Naive thymus-derived CD4-positive, alpha-beta T cell (primary cell): Measurements from ENCODE around the gene GPR107. TPM values are rescaled to one million over a fixed set of nuclear protein-coding genes. Genes with fewer than 3 reads are reported as not detected.

Source experiments
- ATAC-seq: fragments of 150-1000 bp; cut with Tn5 transposase; 2 replicates; pipeline ENCODE4 v1.10.0; 2021; ENCODE audit warnings: mild to moderate bottlenecking, moderate library complexity
- CTCF ChIA-PET: fragments of 350-600 bp; sonication (Branson Sonifier 250); formaldehyde crosslinking; loops from one replicate; lab custom pipeline; 2021; ENCODE audit warnings: antibody characterized with exemption; lab: Charles Lee
- POLR2A ChIA-PET: fragments of 350-600 bp; sonication (Branson Sonifier 250); formaldehyde crosslinking; loops from one replicate; lab custom pipeline; 2021; ENCODE audit warnings: antibody characterized with exemption, inconsistent platforms; lab: Charles Lee
- DNase-seq, 9 donors: peaks; one replicate each; pipeline versions ENCODE4 v3.0.0 to v3.0.0-alpha.2; 2020 to 2022; ENCODE audit warnings: mixed read lengths in 1 of 9
- H3K27ac ChIP-seq: one replicate; pipeline ENCODE4 v1.7.0; 2013; ENCODE audit warnings: mild to moderate bottlenecking, low read depth, low read length, moderate library complexity
- H3K27me3 ChIP-seq, 2 donors: one replicate each; pipeline ENCODE4 v1.7.0; 2013; ENCODE audit warnings: low read length in 2 of 2, mild to moderate bottlenecking in 2 of 2, moderate library complexity in 2 of 2; ENCODE audit not compliant: control insufficient read depth in 2 of 2, insufficient read depth in 2 of 2
- H3K36me3 ChIP-seq, 3 experiments: 1 replicate in 2 of 3; 2 replicates in 1 of 3; pipeline ENCODE4 v1.7.0; 2013; ENCODE audit warnings: low read length in 3 of 3, mild to moderate bottlenecking in 3 of 3, moderate library complexity in 1 of 3; ENCODE audit not compliant: insufficient read depth in 3 of 3, control insufficient read depth in 2 of 3
- H3K4me1 ChIP-seq, 2 donors: one replicate each; pipeline ENCODE4 v1.7.0; 2013; ENCODE audit warnings: low read length in 2 of 2, mild to moderate bottlenecking in 2 of 2, moderate library complexity in 1 of 2; ENCODE audit not compliant: control insufficient read depth in 2 of 2, insufficient read depth in 2 of 2
- H3K4me3 ChIP-seq: 2 replicates; pipeline ENCODE4 v1.7.0; 2013; ENCODE audit warnings: mild to moderate bottlenecking, low read length
- H3K9me3 ChIP-seq, 3 experiments: 1 replicate in 2 of 3; 2 replicates in 1 of 3; pipeline ENCODE4 v1.7.0; 2013; ENCODE audit warnings: low read length in 3 of 3; ENCODE audit not compliant: control insufficient read depth in 2 of 3
- H3K27ac Mint-ChIP-seq, 9 donors: one replicate each; pipeline ENCODE4 v1.8.0; 2020 to 2022; ENCODE audit warnings: mixed read lengths in 9 of 9, mild to moderate bottlenecking in 8 of 9, moderate library complexity in 5 of 9, inconsistent platforms in 2 of 9
- H3K27me3 Mint-ChIP-seq, 5 donors: one replicate each; pipeline ENCODE4 v1.8.0; 2021 to 2022; ENCODE audit warnings: mixed read lengths in 5 of 5, mild to moderate bottlenecking in 1 of 5
- H3K36me3 Mint-ChIP-seq, 5 donors: one replicate each; pipeline ENCODE4 v1.8.0; 2020 to 2022; ENCODE audit warnings: mixed read lengths in 5 of 5, mild to moderate bottlenecking in 3 of 5, inconsistent platforms in 1 of 5
- H3K4me1 Mint-ChIP-seq, 7 donors: one replicate each; pipeline ENCODE4 v1.8.0; 2020 to 2022; ENCODE audit warnings: mixed read lengths in 7 of 7, mild to moderate bottlenecking in 3 of 7, inconsistent platforms in 1 of 7
- H3K4me3 Mint-ChIP-seq, 10 donors: one replicate each; pipeline ENCODE4 v1.8.0; 2020 to 2022; ENCODE audit warnings: mild to moderate bottlenecking in 10 of 10, mixed read lengths in 10 of 10, moderate library complexity in 6 of 10, inconsistent platforms in 2 of 10
- H3K9me3 Mint-ChIP-seq, 11 donors: one replicate each; pipeline ENCODE4 v1.8.0; 2020 to 2022; ENCODE audit warnings: mixed read lengths in 11 of 11, mild to moderate bottlenecking in 4 of 11, inconsistent platforms in 1 of 11, moderate library complexity in 1 of 11
- intact Hi-C, 2 donors: fragments of 100-400 bp; cut with micrococcal nuclease; formaldehyde crosslinking; loops; one replicate each; pipeline ENCODE4 v1.15.1; 2023
- polyA plus RNA-seq, 2 donors: library from polyadenylated mRNA; unstranded; fragments of 300-500 nt; fragmentation: Illumina TruSeq; gene quantifications; one replicate each; pipeline ENCODE4 v1.2.3, GENCODE V29; 2021
- total RNA-seq, 6 experiments: library from RNA in 5 of 6; stranded (reverse) in 5 of 6; gene quantifications; 1 replicate in 5 of 6; 2 replicates in 1 of 6; pipeline ENCODE4 v1.2.3 and lab custom pipeline; 2021 to 2026

Gene GPR107
- total and polyA plus RNA-seq, 7 experiments from 2014 or later: 2.8 to 24.0 (median 21.9) TPM

DNA sequence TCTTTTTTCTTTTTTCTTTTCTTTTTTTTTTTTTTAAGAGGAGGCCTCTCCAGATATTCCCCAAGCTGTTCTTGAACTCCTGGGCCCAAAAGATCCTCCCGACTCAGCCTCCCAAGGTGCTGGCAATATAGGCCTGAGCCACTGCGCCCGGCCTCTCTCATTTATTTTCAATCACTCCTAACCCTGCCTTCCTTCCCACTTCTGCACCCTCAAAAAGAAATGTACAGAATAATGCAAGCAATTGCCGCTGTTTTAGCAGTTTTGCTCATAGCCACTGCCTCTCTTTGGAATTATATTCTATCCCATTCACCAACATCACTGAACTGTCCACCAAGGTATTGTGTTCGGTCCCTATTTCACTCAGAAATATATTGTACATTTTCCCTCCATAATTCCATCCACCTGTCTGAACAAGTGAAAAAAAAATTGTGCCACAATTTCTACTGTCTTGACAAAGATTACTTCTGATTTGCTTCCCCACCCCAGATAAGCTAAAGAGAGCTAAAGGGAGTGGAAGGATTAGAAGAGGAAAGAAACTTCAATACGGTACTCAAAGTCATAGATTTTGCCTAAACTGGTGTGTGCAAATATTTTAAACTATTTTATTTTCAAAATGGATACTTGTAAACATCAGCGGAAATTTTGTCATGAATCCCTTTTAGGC is 12.6 kb upstream of the GPR107 start:
- H3K27me3 Mint-ChIP-seq: peaks cover 0 to 5% (median 0%) of the 10 kb centered on the region in 5 donors
- ChIA-PET CTCF (interaction anchor here (1.0 to 1.7 kb wide), 2 partner anchors 12 to 152 kb away, joined by 3 to 4 read pairs; partner anchors contain the start of gene GPR107), POLR2A (interaction anchor here (0.5 to 5.7 kb wide), 17 partner anchors 9 to 803 kb away, joined by 3 to 75 read pairs (median 5); partner anchors contain the start of gene GPR107)
- Histone ChIP-seq H3K4me1 (peaks cover 45 to 49% of the 10 kb centered on the region in 2 donors), H3K27ac (peak overlapping the region; percentile 96), H3K36me3 (peaks cover 0 to 12% (median 0%) of the 10 kb centered on the region in 3 experiments), H3K4me3 (peak overlapping the region; percentile 89), H3K9me3 (no peaks in the 10 kb centered on the region), H3K27me3 (no peaks in the 10 kb centered on the region)
- peaks cover 0 to 9% (median 0%) of the 10 kb centered on the region in 11 donors for H3K9me3 Mint-ChIP-seq
- intact Hi-C loops: loop anchor here (1.0 to 10.0 kb wide), 4 partner anchors 51 to 1356 kb away; partner anchors contain the start of genes CRAT (in 1 of the 2) and PTPA (in 1 of the 2)
- peak overlapping the region; percentile 93 to 100 (median 99) for H3K4me3 Mint-ChIP-seq
- H3K36me3 Mint-ChIP-seq: peaks cover 0 to 26% (median 6%) of the 10 kb centered on the region in 5 donors
- DNase-seq (no peak), ATAC-seq (no peak)
- peak overlapping the region; percentile 96 to 99 (median 98) for H3K27ac Mint-ChIP-seq
- peaks cover 44 to 81% (median 64%) of the 10 kb centered on the region in 7 donors for H3K4me1 Mint-ChIP-seq

DNA sequence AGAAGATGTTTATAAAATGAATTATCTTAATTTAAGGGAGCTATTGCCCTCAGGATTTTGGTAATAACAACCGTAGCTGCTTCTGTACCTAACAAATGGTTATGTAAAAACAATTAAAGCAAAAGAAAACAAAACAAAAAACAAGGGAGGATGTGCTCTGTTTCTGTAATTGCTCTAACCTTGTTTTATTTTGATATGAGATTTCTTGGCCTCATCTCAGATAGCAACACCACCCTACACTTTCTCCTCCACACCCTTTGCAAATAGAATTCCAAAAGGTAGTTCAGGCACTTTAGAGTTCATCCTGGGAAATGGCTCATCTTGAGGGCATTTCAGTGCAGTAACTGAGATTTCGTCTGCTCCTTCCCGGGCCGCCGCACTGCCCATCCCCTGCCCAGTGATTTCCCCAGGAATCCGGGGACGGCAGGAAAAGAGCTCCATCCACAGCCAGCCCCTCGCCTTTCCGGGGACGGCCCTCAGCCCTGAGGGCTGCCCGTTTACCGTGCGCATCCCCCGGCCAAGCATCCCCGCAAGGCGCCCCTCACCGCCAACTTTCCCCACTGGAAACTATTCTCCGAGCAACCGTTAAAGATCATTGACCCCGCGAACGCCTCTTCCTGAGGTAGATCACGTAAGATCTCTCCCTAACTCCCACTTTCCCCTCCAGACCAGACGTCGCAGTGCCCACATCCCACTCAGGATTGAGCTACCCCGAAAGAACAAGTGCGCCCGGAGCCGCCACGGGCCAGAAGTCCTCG is 11.9 kb upstream of the GPR107 start:
- peak overlapping the region; percentile 96 to 99 (median 98) for H3K27ac Mint-ChIP-seq
- peaks cover 0 to 26% (median 6%) of the 10 kb centered on the region in 5 donors for H3K36me3 Mint-ChIP-seq
- CTCF ChIA-PET: interaction anchor here (0.7 to 1.0 kb wide), 2 partner anchors 28 to 153 kb away, joined by 3 read pairs; no protein-coding TSS in a partner anchor
- H3K27me3 Mint-ChIP-seq: peaks cover 0 to 5% (median 0%) of the 10 kb centered on the region in 5 donors
- intact Hi-C loops: loop anchor here (2.0 to 10.0 kb wide), 5 partner anchors 13 to 1355 kb away; partner anchors contain the start of genes C9orf78 (in 1 of the 2), CRAT (in 1 of the 2), PTPA (in 1 of the 2) and USP20 (in 1 of the 2)
- peak overlapping the region; percentile 89 for H3K4me3 ChIP-seq
- peaks cover 39 to 43% of the 10 kb centered on the region in 2 donors for H3K4me1 ChIP-seq
- H3K27ac ChIP-seq: peak overlapping the region; percentile 96
- H3K27me3 ChIP-seq: no peaks in the 10 kb centered on the region
- peak overlapping the region; percentile 93 to 100 (median 99) for H3K4me3 Mint-ChIP-seq
- ATAC-seq (no peak), DNase-seq (peak in 1 of 9 donors; percentile 13)
- H3K9me3 Mint-ChIP-seq: peaks cover 0 to 9% (median 0%) of the 10 kb centered on the region in 11 donors
- POLR2A ChIA-PET: interaction anchor here (0.5 to 5.7 kb wide), 17 partner anchors 8 to 804 kb away, joined by 3 to 75 read pairs (median 3); partner anchors contain the start of gene GPR107
- peaks cover 0 to 12% (median 0%) of the 10 kb centered on the region in 3 experiments for H3K36me3 ChIP-seq
- H3K4me1 Mint-ChIP-seq: peaks cover 38 to 78% (median 62%) of the 10 kb centered on the region in 7 donors
- no peaks in the 10 kb centered on the region for H3K9me3 ChIP-seq

DNA sequence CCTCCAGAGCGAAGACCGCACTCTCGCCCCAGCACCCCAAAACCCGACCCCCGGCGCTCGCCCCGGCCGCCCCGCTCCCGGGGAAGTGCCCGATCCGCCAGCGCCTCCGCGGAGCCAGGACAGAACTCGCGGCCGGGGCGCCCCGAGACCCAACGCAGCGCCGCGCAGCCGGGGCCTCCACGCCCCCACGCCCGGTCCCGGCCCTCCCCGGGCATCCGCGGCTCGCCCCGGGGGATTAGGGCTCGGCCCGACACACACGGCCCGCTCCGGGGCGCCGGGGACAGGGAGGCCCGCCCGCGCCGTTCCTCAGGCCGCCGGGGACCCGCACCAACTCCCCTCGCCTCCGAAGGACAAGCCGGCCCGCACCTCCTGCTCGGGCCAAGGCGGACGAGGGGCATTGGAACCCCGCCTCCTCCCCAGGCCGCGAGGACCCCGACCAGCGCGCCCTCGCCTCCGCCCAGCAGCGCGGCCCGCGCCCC is 11.3 kb upstream of the GPR107 start:
- Histone ChIP-seq H3K27me3 (no peaks in the 10 kb centered on the region), H3K4me1 (peaks cover 33 to 39% of the 10 kb centered on the region in 2 donors), H3K27ac (peak overlapping the region; percentile 96), H3K4me3 (peak overlapping the region; percentile 89), H3K9me3 (no peaks in the 10 kb centered on the region), H3K36me3 (peaks cover 0 to 12% (median 0%) of the 10 kb centered on the region in 3 experiments)
- POLR2A ChIA-PET: interaction anchor here (0.6 to 5.7 kb wide), 11 partner anchors 11 to 229 kb away, joined by 3 to 75 read pairs (median 5); partner anchors contain the start of gene GPR107
- Mint-ChIP-seq H3K27me3 (peaks cover 0 to 5% (median 0%) of the 10 kb centered on the region in 5 donors), H3K36me3 (peaks cover 0 to 23% (median 6%) of the 10 kb centered on the region in 5 donors), H3K9me3 (peaks cover 0 to 9% (median 0%) of the 10 kb centered on the region in 11 donors), H3K4me3 (peak overlapping the region; percentile 93 to 100 (median 99)), H3K27ac (peak overlapping the region; percentile 96 to 99 (median 98)), H3K4me1 (peaks cover 32 to 74% (median 58%) of the 10 kb centered on the region in 7 donors)
- CTCF ChIA-PET: interaction anchor here (0.7 kb wide), 1 partner anchor 28 kb away, joined by 3 read pairs; no protein-coding TSS in a partner anchor
- intact Hi-C loops: loop anchor here (2.0 to 10.0 kb wide), 5 partner anchors 14 to 1355 kb away; partner anchors contain the start of genes C9orf78 (in 1 of the 2), CRAT (in 1 of the 2), PTPA (in 1 of the 2) and USP20 (in 1 of the 2)
- DNase-seq: peak in 6 of 9 donors; percentile 17 to 61 (median 34)
- ATAC-seq: peak; percentile 3

GRCh38 chr9:130042885-130043653 is 10.6 kb upstream of the GPR107 start, which contains the start of gene FNBP1:
FNBP1 (minus strand) TSS chr9:130043189; CDS start chr9:130042975, 214 bp downstream.
- peaks cover 32 to 67% (median 53%) of the 10 kb centered on the region in 7 donors for H3K4me1 Mint-ChIP-seq
- peaks cover 0 to 23% (median 6%) of the 10 kb centered on the region in 5 donors for H3K36me3 Mint-ChIP-seq
- ChIA-PET CTCF (no interaction called here), POLR2A (interaction anchor here (0.6 to 5.7 kb wide), 9 partner anchors 10 to 155 kb away, joined by 3 to 75 read pairs (median 9); partner anchors contain the start of gene GPR107)
- intact Hi-C loops: loop anchor here (1.0 to 10.0 kb wide), 8 partner anchors 10 to 1354 kb away; partner anchors contain the start of genes C9orf78 (in 1 of the 2), CRAT (in 1 of the 2), GPR107 (in 1 of the 2) and PTPA (in 1 of the 2)
- peaks cover 0 to 9% (median 0%) of the 10 kb centered on the region in 11 donors for H3K9me3 Mint-ChIP-seq
- peak within 1 kb of the TSS; percentile 96 to 99 (median 98) for H3K27ac Mint-ChIP-seq
- peak within 1 kb of the TSS; percentile 94 to 100 (median 99) for H3K4me3 Mint-ChIP-seq
- Histone ChIP-seq H3K36me3 (peaks cover 0 to 12% (median 0%) of the 10 kb centered on the region in 3 experiments), H3K27me3 (no peaks in the 10 kb centered on the region), H3K4me3 (peak within 1 kb of the TSS; percentile 89), H3K4me1 (peaks cover 31 to 36% of the 10 kb centered on the region in 2 donors), H3K27ac (peak within 1 kb of the TSS; percentile 96), H3K9me3 (no peaks in the 10 kb centered on the region)
- DNase-seq (peak; percentile 75 to 89 (median 84)), ATAC-seq (peak; percentile 87)
- H3K27me3 Mint-ChIP-seq: peaks cover 0 to 5% (median 0%) of the 10 kb centered on the region in 5 donors
